Heart right ventricle (tissue), 16 donors: ENCODE data around the gene PTPRN2. TPM values are rescaled to one million over a fixed set of nuclear protein-coding genes. Genes with fewer than 3 reads are reported as not detected.

ENCODE experiments used
- ATAC-seq, 8 donors: fragments of 200-7000 bp; cut with Tn5 transposase; one replicate each; pipeline ENCODE4 v1.9.1; 2020; ENCODE audit warnings: mild to moderate bottlenecking in 8 of 8, moderate library complexity in 8 of 8, moderate number of reproducible peaks in 1 of 8
- DNase-seq, 2 donors: peaks; one replicate each; pipeline ENCODE4 v3.0.0-alpha.2; 2020
- H3K27ac ChIP-seq, 10 donors: fragments of 200-600 bp; sonication (generic) in 2 of 10; one replicate each; pipeline versions ENCODE4 v1.5.0 to v1.8.0; 2020 to 2022; ENCODE audit warnings: mild to moderate bottlenecking in 3 of 10
- H3K27me3 ChIP-seq, 7 donors: fragments of 200-600 bp; one replicate each; pipeline ENCODE4 v1.8.0; 2021 to 2022; ENCODE audit warnings: mild to moderate bottlenecking in 2 of 7
- H3K36me3 ChIP-seq, 9 donors: fragments of 200-600 bp; sonication (generic) in 1 of 9; one replicate each; pipeline versions ENCODE4 v1.5.0 to v1.8.0; 2020 to 2022; ENCODE audit warnings: mild to moderate bottlenecking in 2 of 9
- H3K4me1 ChIP-seq, 9 donors: fragments of 200-600 bp; sonication (generic) in 1 of 9; one replicate each; pipeline versions ENCODE4 v1.5.0 to v1.8.0; 2020 to 2022; ENCODE audit warnings: mild to moderate bottlenecking in 4 of 9
- H3K4me3 ChIP-seq, 10 donors: fragments of 200-600 bp; sonication (generic) in 2 of 10; one replicate each; pipeline versions ENCODE4 v1.5.0 to v1.8.0; 2020 to 2022; ENCODE audit warnings: mild to moderate bottlenecking in 7 of 10, moderate library complexity in 2 of 10
- H3K9me3 ChIP-seq, 11 donors: fragments of 200-600 bp in 10 of 11; sonication (generic) in 2 of 11; one replicate each; pipeline versions ENCODE4 v1.5.0 to v1.8.0; 2013 to 2022; ENCODE audit warnings: mild to moderate bottlenecking in 2 of 11, control low read depth in 1 of 11, moderate library complexity in 1 of 11
- CTCF ChIP-seq, 9 donors: fragments of 200-600 bp; sonication (generic) in 2 of 9; IDR thresholded peaks; one replicate each; pipeline versions ENCODE4 v1.5.0 to v1.8.0; 2021 to 2022; ENCODE audit warnings: antibody characterized with exemption in 9 of 9, mild to moderate bottlenecking in 5 of 9, moderate library complexity in 1 of 9
- whole genome bisulfite sequencing, 2 donors: extraction: QIAGEN DNeasy Blood & Tissue Kit; methylation state at CpG; one replicate each; pipeline ENCODE4 v1.1.7; 2013; ENCODE audit warnings: inconsistent platforms in 1 of 2; 5-methylcytosine and 5-hydroxymethylcytosine counted together
- intact Hi-C, 10 donors: fragments of 100-400 bp; cut with DNase I; formaldehyde crosslinking; loops; one replicate each; pipeline versions ENCODE4 v1.11.1 to v1.14.2; 2022
- polyA plus RNA-seq, 2 donors: library from polyadenylated mRNA; stranded (reverse); fragments of 200-250 nt; gene quantifications; one replicate each; pipeline ENCODE4 v1.2.3, GENCODE V29; 2013
- total RNA-seq, 10 donors: library from RNA; stranded (reverse); fragmentation: NEBNext Ultra II Directional in 3 of 10; extraction: Animal tissue kit (Norgen Biotek cat#: 25700) in 3 of 10; gene quantifications; one replicate each; pipeline versions ENCODE4 v1.2.1 to v1.2.4, GENCODE V29; 2021 to 2023
- donor health status: Arrhythmogenic right ventricular cardiomyopathy.
- donor health status: ischemic (EF 13 %, LVEDD 7.1; RV severe dilation, severe dysfunction).
- donor health status: healthy with polysubstance abuse.
- donor health status: DM: no; HTN: yes; CAD: no.
- donor health status: DM: no; HTN: no; CAD: no.
- donor health status: ischemic (EF 25% LVEDD 6.9; RV normal size, moderate dysfunction).
- donor health status: ischemic (EF 25% LVEDD 5.7; RV mildly dilated, moderate dysfunction).
- donor health status: healthy.
- donor health status: DM: yes; HTN: yes; CAD: no.
- donor health status: Ischemic cardiomyopathy.
- donor health status: ischemic (EF 35%, LVEDD 5.7; RV mildly dilated, moderate dysfunction).
- donor health status: nonischemic (EF 11% LVEDD 7.7; RV severe dilation, severe dysfunction).
- donor health status: DM: yes; HTN: yes; CAD: no.
- donor health status: PGD.
- donor health status: ischemic (EF 29% LVEDD 5.4; RV normal size, mild dysfunction).
- donor health status: nonischemic (EF 23%, LVEDD 6.1; RV moderate dilation, normal function).

Gene PTPRN2
- total and polyA plus RNA-seq, 12 donors = 0.82 to 1.8 (median 1.3) TPM

DNA sequence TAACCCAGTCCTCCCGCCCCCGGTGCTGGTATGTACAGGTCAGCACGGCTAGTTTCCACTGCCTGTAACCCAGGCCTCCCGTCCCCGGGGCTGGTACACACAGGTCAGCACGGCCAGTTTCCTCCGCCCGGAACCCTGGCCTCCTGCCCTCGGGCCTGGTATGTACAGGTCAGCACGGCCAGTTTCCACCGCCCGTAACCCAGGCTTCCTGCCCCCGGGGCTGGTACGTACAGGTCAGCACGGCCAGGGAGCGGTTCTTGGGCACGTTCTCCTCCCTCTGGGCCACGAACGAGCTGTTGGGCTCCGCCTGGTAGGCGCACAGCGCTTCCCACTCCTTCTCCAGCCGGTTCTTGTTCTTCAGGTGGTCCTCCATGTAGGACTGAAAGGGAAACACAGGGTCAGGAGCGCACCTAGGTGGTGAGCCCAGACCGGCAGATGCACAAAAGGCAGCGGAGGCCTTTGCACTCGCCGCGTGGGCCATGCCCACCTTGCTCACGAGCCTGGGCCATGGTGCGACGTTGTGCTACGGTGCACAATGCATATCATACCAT is 966.4 kb downstream of the PTPRN2 start:
- Histone ChIP-seq H3K4me3 (no peak overlapping the region), H3K9me3 (peaks cover 0 to 4% (median 0%) of the 10 kb centered on the region in 11 donors), H3K27me3 (peaks cover 0 to 8% (median 3%) of the 10 kb centered on the region in 7 donors), H3K36me3 (no peaks in the 10 kb centered on the region), H3K27ac (no peak overlapping the region), H3K4me1 (no peaks in the 10 kb centered on the region)
- no peak for TF ChIP-seq CTCF (IDR thresholded peaks at IDR 0.05)
- WGBS, 2 donors = 84% methylated on average over 33 of the region's 33 CpGs
- DNase-seq (no peak), ATAC-seq (no peak)
- intact Hi-C loops = no loop called here

- no peak for TF ChIP-seq CTCF (IDR thresholded peaks at IDR 0.05)
- ATAC-seq (no peak), DNase-seq (no peak)
- WGBS, 2 donors = 75 to 78% methylated on average over 11 of the region's 11 CpGs
- H3K27ac ChIP-seq = no peak overlapping the region
- H3K4me1 ChIP-seq = peaks cover 0 to 5% (median 0%) of the 10 kb centered on the region in 9 donors
- H3K9me3 ChIP-seq = peaks cover 0 to 4% (median 0%) of the 10 kb centered on the region in 11 donors
- peaks cover 0 to 8% (median 3%) of the 10 kb centered on the region in 7 donors for H3K27me3 ChIP-seq
- no peak overlapping the region for H3K4me3 ChIP-seq
- H3K36me3 ChIP-seq = no peaks in the 10 kb centered on the region
- intact Hi-C loops = no loop called here
Observed at GRCh38 chr7:157620616-157621015, 967.0 kb downstream of the PTPRN2 start.

DNA sequence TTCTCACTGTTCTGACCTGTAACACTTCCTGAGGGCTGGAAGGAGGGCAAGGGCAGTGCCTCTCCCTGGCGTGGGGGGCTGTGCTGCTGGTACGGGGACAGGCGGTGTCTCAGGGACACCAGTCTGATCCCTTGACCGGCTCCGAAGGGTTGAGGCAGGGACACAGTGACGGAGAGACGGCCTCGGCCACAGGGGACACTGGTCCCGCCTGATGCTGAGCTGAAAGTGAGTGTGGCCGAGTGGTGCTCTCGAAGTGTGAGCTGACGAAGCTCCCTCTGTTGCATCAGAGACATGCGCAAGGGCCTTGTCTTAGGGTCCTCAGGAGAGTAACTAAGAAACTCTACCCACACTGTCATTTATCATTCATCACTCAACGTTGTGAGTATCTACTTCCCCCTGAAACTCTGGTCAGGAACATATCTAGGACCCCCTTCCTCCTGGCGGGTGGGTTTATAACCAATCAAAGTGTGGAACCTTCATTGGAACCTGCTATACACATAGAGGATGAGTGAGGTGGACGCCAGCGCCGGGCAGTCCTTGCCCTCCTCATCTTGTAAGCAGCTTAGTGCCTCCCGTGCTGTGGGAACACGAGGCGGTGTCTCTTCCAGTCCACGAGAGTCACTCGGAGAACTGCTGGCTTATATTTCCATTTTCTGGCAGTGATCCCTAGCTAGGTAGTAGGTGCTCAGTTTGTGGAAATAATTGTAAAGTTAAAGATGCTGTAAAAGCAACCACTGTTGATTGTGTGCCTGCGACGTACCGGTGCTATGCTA is 967.7 kb downstream of the PTPRN2 start:
- TF ChIP-seq CTCF (IDR thresholded peaks at IDR 0.05) = no peak
- DNase-seq (no peak), ATAC-seq (no peak)
- WGBS, 2 donors = 87 to 88% methylated on average over 26 of the region's 26 CpGs
- intact Hi-C loops = no loop called here
- H3K4me1 ChIP-seq = peaks cover 0 to 5% (median 0%) of the 10 kb centered on the region in 9 donors
- peaks cover 0 to under 1% (median 0%) of the 10 kb centered on the region in 11 donors for H3K9me3 ChIP-seq
- H3K36me3 ChIP-seq = no peaks in the 10 kb centered on the region
- peaks cover 0 to 8% (median 5%) of the 10 kb centered on the region in 7 donors for H3K27me3 ChIP-seq
- H3K27ac ChIP-seq = no peak overlapping the region
- H3K4me3 ChIP-seq = no peak overlapping the region

GRCh38 chr7:157618823-157619606 is 968.6 kb downstream of the PTPRN2 start:
- peaks cover 0 to 14% (median 5%) of the 10 kb centered on the region in 7 donors for H3K27me3 ChIP-seq
- intact Hi-C loops = no loop called here

More at GRCh38 chr7:157618823-157619606, 968.6 kb downstream of the PTPRN2 start:
- no peak for ATAC-seq
- Histone ChIP-seq H3K4me3 (no peak overlapping the region), H3K4me1 (peaks cover 0 to 12% (median 0%) of the 10 kb centered on the region in 9 donors), H3K27ac (no peak overlapping the region), H3K36me3 (no peaks in the 10 kb centered on the region), H3K9me3 (no peaks in the 10 kb centered on the region)
- no peak for DNase-seq
- WGBS, 2 donors = 87 to 88% methylated on average over 21 of the region's 21 CpGs
- TF ChIP-seq CTCF (IDR thresholded peaks at IDR 0.05) = no peak
